ENCODE results near the gene VGF. TPM values are rescaled to one million over a fixed set of nuclear protein-coding genes. Genes with fewer than 3 reads are reported as not detected.

VGF gene
- total RNA-seq, 2 donors from 2014 or later: not detected

DNA sequence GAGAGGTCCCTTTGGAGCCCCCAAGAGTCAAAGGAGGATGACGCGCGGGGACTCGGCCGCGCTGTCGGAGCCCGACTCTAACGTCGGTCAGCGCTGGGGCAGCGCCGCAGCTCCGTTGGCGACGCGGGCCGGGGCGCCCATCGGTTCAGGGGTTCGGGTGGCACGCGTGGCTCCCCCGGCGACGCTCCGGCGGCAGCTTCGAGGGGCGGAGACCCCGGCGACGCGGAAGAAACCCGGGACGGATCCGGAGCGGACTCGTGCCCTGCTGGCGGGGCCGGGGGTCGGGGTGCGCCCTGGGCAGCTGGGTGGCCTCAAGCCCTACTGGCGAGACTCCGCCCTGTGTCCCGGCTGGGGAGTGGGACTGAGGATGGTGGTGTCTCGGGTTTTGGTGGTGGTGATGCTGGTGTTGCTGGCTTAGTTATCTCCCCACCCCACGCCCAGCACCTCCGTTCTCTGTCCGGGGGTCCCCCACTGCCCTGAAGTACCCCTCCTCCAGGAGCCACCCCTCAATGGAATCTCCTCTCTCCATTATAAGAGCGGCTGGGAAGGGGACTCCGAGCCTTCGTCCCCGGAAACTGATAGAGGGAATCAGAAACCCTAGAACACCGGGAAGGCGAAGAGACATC lies 14.9 kb upstream of the VGF start, which contains the start of gene NAT16:
NAT16 (minus strand) TSS at position 164 of the 626 bp plus-strand sequence. CDS start 5,486 bp downstream, outside the sequence.
- no peak for DNase-seq (ENCODE audit: low spot score)
- Histone ChIP-seq H3K27ac (no peak within 1 kb of the TSS), H3K4me1 (peaks cover 0 to 16% of the 10 kb centered on the region in 2 donors), H3K27me3 (peaks cover 28 to 30% of the 10 kb centered on the region in 2 donors), H3K4me3 (peak within 1 kb of the TSS in 1 of 2 donors; percentile 6), H3K36me3 (no peaks in the 10 kb centered on the region), H3K9me3 (no peaks in the 10 kb centered on the region)
- TF ChIP-seq, protein P1, sequence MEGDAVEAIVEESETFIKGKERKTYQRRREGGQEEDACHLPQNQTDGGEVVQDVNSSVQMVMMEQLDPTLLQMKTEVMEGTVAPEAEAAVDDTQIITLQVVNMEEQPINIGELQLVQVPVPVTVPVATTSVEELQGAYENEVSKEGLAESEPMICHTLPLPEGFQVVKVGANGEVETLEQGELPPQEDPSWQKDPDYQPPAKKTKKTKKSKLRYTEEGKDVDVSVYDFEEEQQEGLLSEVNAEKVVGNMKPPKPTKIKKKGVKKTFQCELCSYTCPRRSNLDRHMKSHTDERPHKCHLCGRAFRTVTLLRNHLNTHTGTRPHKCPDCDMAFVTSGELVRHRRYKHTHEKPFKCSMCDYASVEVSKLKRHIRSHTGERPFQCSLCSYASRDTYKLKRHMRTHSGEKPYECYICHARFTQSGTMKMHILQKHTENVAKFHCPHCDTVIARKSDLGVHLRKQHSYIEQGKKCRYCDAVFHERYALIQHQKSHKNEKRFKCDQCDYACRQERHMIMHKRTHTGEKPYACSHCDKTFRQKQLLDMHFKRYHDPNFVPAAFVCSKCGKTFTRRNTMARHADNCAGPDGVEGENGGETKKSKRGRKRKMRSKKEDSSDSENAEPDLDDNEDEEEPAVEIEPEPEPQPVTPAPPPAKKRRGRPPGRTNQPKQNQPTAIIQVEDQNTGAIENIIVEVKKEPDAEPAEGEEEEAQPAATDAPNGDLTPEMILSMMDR (IDR thresholded peaks at IDR 0.05): no peak

DNA sequence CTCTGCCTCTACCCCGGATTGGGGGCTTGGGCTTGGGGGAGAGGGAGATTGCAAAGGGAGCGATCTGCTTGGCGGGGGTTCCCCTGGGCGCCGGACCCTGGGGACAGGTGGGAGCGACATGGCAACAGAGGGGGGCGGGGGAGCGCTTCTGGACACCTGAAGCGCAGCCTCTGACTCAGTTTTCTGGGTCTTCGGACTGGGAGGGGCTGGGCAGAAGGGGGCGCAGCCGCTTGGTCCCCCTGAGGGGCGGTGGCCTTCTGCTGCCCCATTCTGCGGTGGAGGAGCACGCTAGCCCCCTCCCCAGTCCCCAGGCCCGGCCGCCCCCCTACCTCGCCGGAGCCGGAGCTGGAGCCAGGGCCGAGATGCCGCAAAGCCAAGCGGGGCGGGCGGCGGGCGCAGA lies 14.3 kb upstream of the VGF start:
- H3K27me3 ChIP-seq: peaks cover 34 to 35% of the 10 kb centered on the region in 2 donors
- peak overlapping the region in 1 of 2 donors; percentile 6 for H3K4me3 ChIP-seq
- DNase-seq (ENCODE audit: low spot score): no peak
- TF ChIP-seq, protein P1 (IDR thresholded peaks at IDR 0.05): no peak
- H3K27ac ChIP-seq: no peak overlapping the region
- H3K9me3 ChIP-seq: no peaks in the 10 kb centered on the region
- no peaks in the 10 kb centered on the region for H3K36me3 ChIP-seq
- peaks cover 0 to 16% of the 10 kb centered on the region in 2 donors for H3K4me1 ChIP-seq

DNA sequence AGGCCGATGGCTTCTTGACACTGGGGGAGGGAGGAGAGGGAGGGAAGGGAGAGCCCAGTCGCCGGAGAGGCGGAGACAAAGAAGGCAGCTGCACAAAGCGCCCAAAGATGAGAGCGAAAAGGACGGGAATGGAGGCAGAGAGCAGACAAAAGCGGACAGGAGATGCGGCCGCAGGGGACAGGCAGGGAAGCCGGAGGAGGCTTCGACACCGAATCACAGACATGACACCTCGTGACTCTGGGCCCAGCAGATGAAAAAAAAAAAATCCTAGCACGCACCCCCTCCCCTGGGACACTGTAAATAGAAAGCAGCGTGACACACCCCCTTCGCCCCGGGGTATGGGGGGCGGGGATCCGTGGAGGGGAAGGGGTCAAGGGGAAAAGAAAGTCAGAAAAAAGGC lies 13.7 kb upstream of the VGF start:
- H3K36me3 ChIP-seq: no peaks in the 10 kb centered on the region
- peaks cover 0 to 21% of the 10 kb centered on the region in 2 donors for H3K4me1 ChIP-seq
- H3K4me3 ChIP-seq: peak overlapping the region in 1 of 2 donors; percentile 6
- no peaks in the 10 kb centered on the region for H3K9me3 ChIP-seq
- no peak for DNase-seq (ENCODE audit: low spot score)
- no peak overlapping the region for H3K27ac ChIP-seq
- H3K27me3 ChIP-seq: peaks cover 38 to 40% of the 10 kb centered on the region in 2 donors
- TF ChIP-seq, protein P1 (IDR thresholded peaks at IDR 0.05): no peak

DNA sequence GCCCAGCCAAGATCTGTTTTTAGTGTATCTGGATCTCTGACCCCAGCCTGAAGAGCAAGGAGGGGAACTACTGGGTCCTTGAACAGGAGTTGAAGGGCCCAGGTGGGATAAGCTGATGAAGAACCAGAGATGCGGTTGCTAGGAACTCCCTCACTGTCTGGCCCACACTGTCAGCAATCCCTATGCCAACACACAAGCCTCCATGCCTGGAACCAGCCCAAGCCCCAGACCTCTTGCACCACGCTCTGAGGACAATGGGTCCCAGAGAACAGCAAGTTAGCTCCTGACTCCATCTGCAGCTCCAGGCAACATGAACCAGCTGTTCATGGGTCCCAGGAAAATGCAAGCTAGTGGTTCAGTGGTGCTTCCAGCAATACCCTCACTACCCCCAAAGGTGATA lies 12.3 kb upstream of the VGF start:
- H3K27ac ChIP-seq: no peak overlapping the region
- no peaks in the 10 kb centered on the region for H3K9me3 ChIP-seq
- H3K36me3 ChIP-seq: no peaks in the 10 kb centered on the region
- DNase-seq (ENCODE audit: low spot score): no peak
- H3K4me1 ChIP-seq: peaks cover 0 to 36% of the 10 kb centered on the region in 2 donors
- TF ChIP-seq, protein P1 (IDR thresholded peaks at IDR 0.05): no peak
- no peak overlapping the region for H3K4me3 ChIP-seq
- peaks cover 53 to 54% of the 10 kb centered on the region in 2 donors for H3K27me3 ChIP-seq

DNA sequence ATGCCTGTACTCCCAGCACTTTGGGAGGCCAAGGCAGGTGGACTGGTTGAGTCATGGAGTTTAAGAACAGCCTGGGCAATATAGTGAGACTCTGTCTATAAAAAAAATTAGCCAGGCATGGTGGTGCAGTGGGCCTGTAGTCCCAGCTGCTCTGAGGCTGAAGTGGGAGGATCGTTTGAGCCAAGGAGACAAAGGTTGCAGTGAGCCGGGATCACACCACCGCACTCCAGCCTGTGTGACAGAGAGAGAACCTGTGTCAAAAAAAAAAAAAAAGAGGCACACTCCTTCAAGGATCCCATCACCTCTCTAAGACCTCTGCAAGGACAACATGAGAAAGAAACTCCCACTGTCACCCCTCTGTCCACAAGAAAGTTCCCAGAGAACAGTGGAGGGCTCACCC lies 10.3 kb upstream of the VGF start:
- Histone ChIP-seq H3K27ac (no peak overlapping the region), H3K27me3 (peaks cover 60 to 64% of the 10 kb centered on the region in 2 donors), H3K4me3 (no peak overlapping the region), H3K9me3 (no peaks in the 10 kb centered on the region), H3K36me3 (no peaks in the 10 kb centered on the region), H3K4me1 (peaks cover 0 to 46% of the 10 kb centered on the region in 2 donors)
- DNase-seq (ENCODE audit: low spot score): no peak
- TF ChIP-seq, protein P1 (IDR thresholded peaks at IDR 0.05): no peak
